ENCODE results near the gene SVOPL.

GRCh38 chr7:138559448-138559847, 141.7 kb downstream of the SVOPL start:
- TF ChIP-seq POLR2A (IDR thresholded peaks at IDR 0.05; ENCODE audit: borderline replicate concordance, extremely low read depth, insufficient read depth, insufficient read length) (no peak), CTCF (IDR thresholded peaks at IDR 0.05 in 2 of 3, conservative IDR thresholded peaks at IDR 0.05 in 1 of 3; ENCODE audit: borderline replicate concordance in 1 of 3, insufficient read depth in 1 of 3, low read depth in 2 of 3, low read length in 2 of 3) (no peak), SIN3A (IDR thresholded peaks at IDR 0.05; ENCODE audit: low read depth) (no peak), CEBPB (IDR thresholded peaks at IDR 0.05; ENCODE audit: low read depth) (no peak), SRF (IDR thresholded peaks at IDR 0.05; ENCODE audit: low read depth) (no peak), RAD21 (IDR thresholded peaks at IDR 0.05; ENCODE audit: low read depth) (no peak), POLR2AphosphoS5 (IDR thresholded peaks at IDR 0.05; ENCODE audit: low read depth, low read length) (no peak), EZH2 (IDR thresholded peaks at IDR 0.05) (no peak), YY1 (IDR thresholded peaks at IDR 0.05; ENCODE audit: extremely low read depth, insufficient replicate concordance, low read depth, low read length) (no peak)
- TF ChIP-seq, protein P1, sequence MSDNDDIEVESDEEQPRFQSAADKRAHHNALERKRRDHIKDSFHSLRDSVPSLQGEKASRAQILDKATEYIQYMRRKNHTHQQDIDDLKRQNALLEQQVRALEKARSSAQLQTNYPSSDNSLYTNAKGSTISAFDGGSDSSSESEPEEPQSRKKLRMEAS (IDR thresholded peaks at IDR 0.05) = no peak

Data from HCT116 (cell line).